Measurements from ENCODE around the gene SRC.

The SRC gene

GRCh38 chr20:37385176-37385575, 39.2 kb downstream of the SRC start:
- no peak for DNase-seq

DNA sequence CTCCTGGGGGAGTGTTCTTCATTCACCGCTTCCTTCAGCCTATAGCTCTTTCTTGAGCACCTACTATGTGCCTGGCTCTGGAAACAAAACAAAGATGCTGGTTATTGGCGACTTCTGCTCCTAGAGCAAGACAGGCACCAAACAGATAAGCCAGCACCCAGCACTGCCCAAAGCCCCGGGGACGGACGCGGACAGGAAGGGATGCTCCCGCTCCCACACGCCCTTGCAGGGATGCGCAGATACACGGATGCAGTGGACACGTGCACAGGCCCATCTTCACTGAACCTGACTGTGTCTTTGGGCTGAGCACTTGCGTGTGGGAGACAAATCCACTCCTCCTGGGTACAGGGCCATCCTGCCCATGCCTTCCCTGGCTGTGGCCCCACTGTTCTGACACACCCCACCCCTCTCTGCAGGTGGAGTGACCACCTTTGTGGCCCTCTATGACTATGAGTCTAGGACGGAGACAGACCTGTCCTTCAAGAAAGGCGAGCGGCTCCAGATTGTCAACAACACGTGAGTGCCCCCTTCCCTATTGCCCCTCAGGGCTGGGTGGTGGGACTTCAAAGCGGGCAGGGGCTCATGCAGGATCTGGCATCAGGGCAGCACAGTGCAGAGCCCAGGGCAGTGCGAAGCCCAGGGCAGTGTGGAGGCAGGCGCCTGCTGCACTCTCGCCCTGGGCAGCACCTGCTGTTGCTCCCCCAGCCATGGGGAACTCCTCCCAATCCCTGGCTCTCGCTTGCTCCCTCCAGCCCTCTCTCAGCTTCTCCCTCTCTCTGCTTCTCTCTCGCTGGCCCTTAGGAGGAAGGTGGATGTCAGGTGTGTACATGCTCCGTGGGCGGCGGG, 39.9 kb downstream of the SRC start:
- DNase-seq, result no peak

- no peak for DNase-seq
Measured at GRCh38 chr20:37386505-37387251, 40.7 kb downstream of the SRC start.

DNA sequence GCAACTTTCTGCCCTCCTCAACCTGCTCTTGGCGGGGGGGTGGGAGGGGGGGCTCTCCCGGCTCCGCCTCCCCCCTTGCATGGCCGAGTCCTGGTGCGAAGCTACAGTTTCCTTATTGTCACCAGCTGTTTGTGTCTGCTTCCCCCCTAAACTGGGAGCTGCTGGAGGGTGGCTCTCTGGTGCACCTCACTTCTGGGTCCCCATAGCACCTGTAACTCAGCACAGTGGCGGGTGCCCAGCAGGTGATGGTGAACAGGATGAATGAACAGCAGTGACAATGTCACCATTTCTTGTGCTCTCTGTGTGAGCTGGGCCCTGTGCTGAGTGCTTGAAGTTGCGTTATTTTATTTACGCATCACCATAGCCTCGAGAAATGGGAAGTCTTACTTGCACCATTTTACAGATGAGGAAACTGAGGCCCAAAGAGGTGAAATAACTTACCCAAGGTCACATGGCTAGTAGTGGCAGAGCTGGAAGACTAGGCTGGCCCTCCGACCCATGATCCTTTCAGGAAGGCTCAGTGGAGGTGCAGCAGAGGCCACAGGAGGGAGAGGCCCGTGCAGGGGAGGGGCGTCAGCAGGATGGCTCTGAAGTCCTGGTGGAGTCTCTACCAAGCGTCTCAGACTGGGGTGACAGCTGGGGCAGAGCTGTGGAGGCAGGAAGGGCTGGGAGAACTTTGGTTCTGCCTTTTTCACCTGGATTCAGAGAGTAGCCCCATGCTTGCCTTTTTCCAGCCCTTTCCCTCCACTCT, 41.8 kb downstream of the SRC start:
- DNase-seq, result no peak

DNA sequence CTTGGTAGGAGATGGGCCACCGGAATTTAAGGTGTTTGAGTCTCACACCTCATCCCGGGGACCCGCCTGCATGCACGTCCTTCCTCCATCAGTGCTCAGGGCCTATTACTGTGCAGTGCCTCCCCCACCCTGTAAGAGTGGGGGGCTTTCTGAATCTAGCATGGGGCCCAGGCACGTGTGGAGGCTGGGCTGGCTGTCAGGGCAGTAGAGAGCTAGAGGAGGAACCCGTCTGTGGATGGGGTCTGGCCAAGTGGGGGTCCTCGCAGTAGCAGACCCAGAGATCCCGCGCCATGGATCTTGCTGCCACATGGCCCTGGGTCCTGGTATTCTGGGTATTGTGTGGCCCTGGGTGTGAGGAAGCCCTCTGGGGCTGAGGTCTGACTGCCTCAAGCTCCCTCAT, 42.9 kb downstream of the SRC start:
- no peak for DNase-seq

- no peak for DNase-seq
Measured at GRCh38 chr20:37389241-37389747, 43.4 kb downstream of the SRC start.

- DNase-seq, result no peak
Measured at GRCh38 chr20:37389844-37390275, 43.9 kb downstream of the SRC start.

DNA sequence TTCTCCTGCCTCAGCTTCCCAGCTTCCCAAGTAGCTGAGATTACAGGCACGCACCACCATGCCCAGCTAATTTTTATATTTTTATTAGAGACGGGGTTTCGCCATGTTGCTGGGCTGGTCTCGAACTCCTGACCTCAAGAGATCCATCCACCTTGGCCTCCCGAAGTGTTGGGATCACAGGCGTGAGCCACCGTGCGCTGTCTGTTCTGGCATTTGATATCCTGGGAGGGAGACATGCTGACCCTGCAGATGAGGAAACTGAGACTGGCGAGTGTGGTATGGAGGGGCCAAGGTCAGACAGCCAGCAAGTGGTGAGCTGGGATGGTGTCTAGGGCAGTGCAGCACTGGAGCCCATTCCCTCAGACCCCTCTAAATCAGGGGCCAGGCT, 44.6 kb downstream of the SRC start:
- no peak for DNase-seq

DNA sequence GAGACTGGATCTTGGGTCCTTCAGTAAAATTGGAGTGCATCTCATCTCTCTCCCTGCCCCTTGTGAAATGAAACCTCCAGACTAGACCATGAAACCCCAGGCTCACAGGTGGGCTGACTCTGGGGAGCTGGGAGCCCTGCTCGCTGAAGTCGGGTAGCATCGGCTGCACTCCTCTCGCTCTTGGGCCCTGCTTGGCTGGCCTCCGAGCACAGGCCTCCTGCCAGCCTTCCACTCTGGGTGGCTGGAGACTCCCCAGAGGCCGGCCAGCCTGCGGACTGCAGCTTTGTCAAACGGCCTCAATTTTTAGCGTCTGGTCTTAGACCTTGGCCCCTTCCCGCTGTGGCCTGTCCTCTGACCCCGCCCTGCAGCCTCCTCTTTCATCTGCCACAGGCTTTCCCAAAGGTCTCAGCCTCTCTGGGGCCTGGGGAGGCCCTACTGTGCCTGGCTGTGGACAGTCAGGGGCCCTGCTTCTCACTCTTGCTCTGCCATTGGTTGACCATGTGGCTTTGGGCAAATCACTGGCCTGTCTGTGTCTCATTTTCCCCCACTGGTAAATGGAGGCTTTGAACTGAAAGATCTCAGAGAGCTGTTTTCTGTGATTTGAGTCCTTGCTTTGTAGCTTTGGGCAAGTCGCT, 45.1 kb downstream of the SRC start:
- DNase-seq, result no peak

DNA sequence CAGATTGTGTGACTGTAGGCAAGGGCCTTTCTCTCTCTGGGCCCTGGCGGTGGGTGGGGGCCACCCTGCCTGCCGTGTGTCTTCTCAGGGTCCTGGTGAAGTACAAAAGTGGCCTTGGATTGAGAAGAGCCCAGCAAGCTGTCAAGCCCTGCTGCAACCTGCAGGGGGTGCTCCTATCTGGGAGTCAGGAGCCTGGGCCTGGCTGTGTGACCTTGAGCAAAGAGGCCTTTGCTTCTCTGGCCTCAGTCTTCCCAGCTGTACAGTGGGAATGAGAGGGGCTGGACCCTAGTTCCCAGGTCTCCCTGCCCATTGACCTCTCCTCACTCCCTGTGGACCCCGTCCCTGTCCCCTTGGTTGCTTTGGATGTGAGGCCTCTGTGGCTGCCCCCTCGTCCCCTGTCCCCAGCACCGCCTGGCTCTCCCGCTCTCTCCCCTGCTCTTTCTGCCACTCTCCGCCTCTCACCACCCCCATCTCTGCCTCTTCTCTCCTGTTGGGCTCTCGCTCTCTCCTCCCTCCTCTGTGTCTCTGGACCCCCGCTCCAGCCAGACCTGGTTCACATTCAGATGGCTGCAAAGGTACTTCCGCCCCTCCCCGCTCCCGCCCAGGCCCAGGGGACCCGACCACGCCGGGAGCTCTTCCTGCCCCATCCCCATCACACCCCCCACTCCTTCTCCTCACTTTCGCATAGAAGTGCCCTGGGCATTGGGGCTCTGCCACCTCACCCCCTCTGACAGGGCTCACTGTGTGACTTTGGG, 46.7 kb downstream of the SRC start:
- no peak for DNase-seq

GRCh38 chr20:37393196-37393862, 47.4 kb downstream of the SRC start:
- DNase-seq, result no peak

DNA sequence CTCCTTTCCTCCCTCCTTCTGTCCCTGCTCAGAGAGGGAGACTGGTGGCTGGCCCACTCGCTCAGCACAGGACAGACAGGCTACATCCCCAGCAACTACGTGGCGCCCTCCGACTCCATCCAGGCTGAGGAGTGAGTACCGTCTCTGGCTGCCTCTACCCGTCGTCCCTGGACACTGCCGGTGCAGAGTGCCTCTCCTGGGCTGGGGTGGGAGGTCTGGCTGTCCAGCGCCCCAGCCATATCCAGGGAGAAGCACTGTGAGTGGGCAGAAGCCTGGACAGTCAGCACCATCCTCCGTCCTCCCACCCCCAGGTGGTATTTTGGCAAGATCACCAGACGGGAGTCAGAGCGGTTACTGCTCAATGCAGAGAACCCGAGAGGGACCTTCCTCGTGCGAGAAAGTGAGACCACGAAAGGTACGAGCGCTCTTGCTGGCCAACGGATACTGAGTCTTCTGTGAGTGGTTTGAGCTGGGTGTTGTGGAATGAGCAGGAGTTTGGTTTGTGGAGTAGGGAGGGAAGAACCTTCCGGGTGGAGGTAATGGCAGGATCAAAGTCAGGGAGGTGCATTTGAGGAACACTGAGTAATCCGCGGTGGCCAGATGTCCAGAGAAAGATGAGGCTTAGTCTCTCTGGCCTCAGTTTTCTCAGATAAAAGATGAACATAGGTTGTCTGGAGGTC, 48.1 kb downstream of the SRC start:
- DNase-seq, result no peak

DNA sequence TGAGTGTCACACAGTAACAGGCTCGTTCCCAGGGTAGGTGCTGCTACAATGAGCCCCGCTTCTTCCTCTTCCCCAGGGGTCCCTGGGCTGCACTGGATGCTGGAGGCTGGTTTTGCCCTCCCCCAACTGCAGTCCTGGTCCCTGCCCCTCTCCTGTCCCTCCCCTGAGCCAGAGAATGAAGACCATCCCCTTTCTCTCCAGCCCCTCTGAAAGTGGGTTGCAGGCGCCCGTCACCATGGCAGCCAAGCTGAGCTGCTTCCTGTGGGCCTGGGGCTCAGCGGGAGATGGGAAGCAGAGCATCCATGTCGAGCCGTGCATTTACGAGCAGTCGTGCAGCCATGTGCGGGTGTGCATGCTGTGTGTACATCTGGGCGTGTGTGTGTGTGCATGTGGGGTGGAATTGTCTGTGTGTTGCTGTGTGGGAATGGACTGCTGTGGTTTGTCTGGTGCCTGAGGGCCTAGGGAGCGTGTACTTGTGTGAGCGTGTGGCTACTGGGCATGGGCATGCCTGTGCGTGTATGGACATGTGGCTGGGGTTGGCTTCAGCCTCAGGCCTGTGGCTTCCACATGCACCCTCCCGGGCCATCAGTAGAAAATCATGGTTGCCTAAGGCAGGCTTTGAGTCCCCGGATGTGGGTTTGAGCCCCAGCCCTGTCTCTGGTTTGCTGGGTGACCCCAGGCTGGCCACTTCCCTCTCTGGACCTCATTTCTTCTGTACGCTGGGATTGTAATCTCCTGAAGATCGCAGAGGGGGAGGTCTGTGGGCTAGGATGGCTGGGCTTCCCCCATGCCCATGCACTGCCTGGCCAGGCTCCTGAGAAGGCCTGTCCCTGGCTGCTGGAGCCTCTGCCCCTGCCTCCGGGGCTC, 48.8 kb downstream of the SRC start:
- no peak for DNase-seq

- no peak for DNase-seq
Measured at GRCh38 chr20:37395410-37395797, 49.5 kb downstream of the SRC start.

GRCh38 chr20:37395921-37396415, 50.0 kb downstream of the SRC start:
- no peak for DNase-seq

DNA sequence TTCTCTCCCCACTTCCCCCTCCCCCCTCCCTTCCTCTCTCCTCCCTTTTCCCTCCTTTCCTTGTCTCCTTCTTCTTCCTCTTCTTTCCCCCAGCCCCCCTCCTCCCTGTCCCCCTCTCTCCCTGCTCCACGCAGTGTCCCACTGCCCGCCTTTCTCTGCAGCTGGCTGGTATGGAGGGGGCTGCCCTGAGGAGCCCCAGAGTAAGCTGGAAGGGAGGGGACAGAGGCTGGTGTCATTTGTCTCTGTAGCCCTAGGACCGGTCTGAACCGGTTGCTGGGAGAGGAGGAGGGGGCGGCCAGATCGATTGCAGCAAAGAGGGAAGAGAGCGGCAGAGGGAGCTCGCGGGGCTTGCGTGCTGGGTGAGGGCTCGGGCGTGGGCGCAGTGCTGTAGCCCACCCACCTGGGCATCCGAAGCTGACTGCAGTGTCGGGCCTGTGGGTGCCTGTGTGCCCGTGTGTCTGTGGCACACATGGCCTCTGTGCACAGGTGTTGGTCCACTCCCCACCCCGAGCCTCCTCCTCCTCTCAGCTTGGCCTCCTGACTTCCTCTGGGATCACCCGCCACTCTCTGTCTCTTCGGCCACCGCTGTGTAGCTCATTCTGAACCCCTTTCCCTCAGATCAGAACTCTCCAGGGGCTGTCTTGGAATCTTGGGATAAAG, 50.6 kb downstream of the SRC start:
- DNase-seq, result no peak

DNA sequence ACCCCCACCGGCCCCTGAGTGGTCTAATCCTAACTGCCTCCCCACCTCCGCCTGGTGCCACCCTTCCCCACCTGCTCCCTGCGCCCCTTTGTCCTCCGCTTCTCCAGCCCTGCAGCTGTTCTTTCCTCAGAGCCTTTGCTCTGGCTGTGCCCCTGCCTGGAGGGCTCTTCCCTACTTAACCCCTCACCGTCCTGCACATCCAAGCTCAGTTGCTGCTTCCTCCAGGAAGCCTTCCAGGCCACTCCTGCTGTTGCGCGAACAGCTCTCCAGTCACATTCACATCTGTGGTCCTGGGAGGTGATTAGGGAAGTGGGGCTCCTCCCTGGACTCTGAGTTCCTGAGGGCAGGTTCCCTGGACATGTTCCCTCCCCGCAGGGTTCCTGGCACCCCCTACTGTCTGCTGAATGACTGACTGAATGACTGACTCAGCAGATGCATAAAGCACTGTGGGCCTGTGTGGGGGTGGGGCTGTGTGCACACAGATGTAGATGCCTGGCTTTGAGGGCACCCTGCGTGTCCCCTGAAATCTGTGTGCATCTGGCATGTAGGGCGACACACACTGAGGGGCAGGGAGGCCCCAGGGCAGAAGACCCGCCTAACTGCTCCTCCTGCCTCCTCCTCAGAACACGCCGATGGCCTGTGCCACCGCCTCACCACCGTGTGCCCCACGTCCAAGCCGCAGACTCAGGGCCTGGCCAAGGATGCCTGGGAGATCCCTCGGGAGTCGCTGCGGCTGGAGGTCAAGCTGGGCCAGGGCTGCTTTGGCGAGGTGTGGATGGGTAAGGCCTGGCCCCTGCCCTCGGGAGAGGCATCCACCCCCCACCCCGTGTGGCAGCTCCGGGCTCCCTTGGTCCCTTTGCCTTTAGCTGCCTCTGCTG, 51.4 kb downstream of the SRC start:
- DNase-seq, result no peak
